ENCODE data around the gene TRIML1.

DNA sequence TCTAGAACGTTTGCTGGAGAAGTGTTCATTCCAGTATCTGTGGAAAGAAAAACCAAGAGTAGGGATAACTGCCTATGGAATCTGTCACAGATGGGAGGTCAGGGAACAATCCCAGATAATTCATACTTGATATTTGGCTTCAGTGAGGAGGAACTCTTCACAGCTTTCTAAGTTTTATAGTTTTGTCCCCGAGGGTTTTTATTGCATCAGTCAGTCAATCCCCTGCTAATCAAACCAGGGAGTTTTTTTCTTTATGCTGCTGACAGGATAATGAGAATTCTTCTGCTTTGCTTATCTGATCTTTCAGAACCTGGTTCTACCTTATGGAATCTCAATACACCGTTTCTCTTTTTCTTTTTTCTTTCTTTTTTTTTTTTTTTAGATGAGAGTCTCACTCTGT lies 29.2 kb upstream of the TRIML1 start:
- TF ChIP-seq CTCF (IDR thresholded peaks at IDR 0.05) = no peak
- no peak for TF ChIP-seq EZH2phosphoT487 (IDR thresholded peaks at IDR 0.05)
- no peak for TF ChIP-seq EZH2 (IDR thresholded peaks at IDR 0.05)

Data from neural progenitor cell (in vitro differentiated cells).